ENCODE data around the gene ZNF613. TPM values are rescaled to one million over a fixed set of nuclear protein-coding genes. Genes with fewer than 3 reads are reported as not detected.
"Not testable (repeated sequence)": the region's sequence is repeated elsewhere in the genome, so short reads cannot be mapped to it uniquely, and the experiment has no call there.

The ZNF613 gene
- total and polyA plus RNA-seq, 12 donors = 2.4 to 7.1 (median 5.1) TPM

GRCh38 chr19:51903192-51903591 lies 24.1 kb upstream of the ZNF613 start:
- Histone ChIP-seq H3K4me1 (peaks cover 0 to 15% (median 12%) of the 10 kb centered on the region in 9 donors), H3K27ac (no peak overlapping the region), H3K36me3 (peaks cover 0 to 50% (median 21%) of the 10 kb centered on the region in 9 donors), H3K9me3 (peaks cover 0 to 81% (median 8%) of the 10 kb centered on the region in 11 donors), H3K27me3 (peaks cover 0 to 21% (median 12%) of the 10 kb centered on the region in 7 donors), H3K4me3 (peak overlapping the region in 5 of 10 donors; percentile 62 to 97 (median 75))
- intact Hi-C loops (cut with DNase I) = no loop called here
- 73 to 76% methylated on average over 8 of the region's 8 CpGs for WGBS, 2 donors
- no peak for ATAC-seq
- no peak for DNase-seq
- no peak for TF ChIP-seq CTCF (IDR thresholded peaks at IDR 0.05)

GRCh38 chr19:51904331-51905165 lies 22.7 kb upstream of the ZNF613 start, which contains the start of gene ZNF649:
ZNF649 (minus strand) TSS chr19:51905017; CDS start chr19:51900107, 4,910 bp downstream.
- ATAC-seq (peak; percentile 99 to 100 (median 100)), DNase-seq (peak; percentile 85 to 87)
- 1% methylated on average over 43 of the region's 43 CpGs for WGBS, 2 donors
- H3K9me3 ChIP-seq = peaks cover 0 to 71% (median 8%) of the 10 kb centered on the region in 11 donors
- H3K27me3 ChIP-seq = peaks cover 0 to 30% (median 18%) of the 10 kb centered on the region in 7 donors
- peak in 4 of 9 donors; percentile 12 to 29 (median 24) for TF ChIP-seq CTCF (IDR thresholded peaks at IDR 0.05)
- peaks cover 0 to 36% (median 7%) of the 10 kb centered on the region in 9 donors for H3K36me3 ChIP-seq
- H3K27ac ChIP-seq = peak within 1 kb of the TSS; percentile 15 to 93 (median 86)
- H3K4me3 ChIP-seq = peak within 1 kb of the TSS; percentile 47 to 97 (median 73)
- peaks cover 0 to 15% (median 12%) of the 10 kb centered on the region in 9 donors for H3K4me1 ChIP-seq
- intact Hi-C loops (cut with DNase I) = loop anchor here in 1 of 10 donors (2.0 kb wide), 1 partner anchor 22 kb away; the partner anchor contains the start of gene ZNF613

GRCh38 chr19:51905206-51905605 lies 22.1 kb upstream of the ZNF613 start:
- H3K4me1 ChIP-seq = peaks cover 0 to 15% (median 12%) of the 10 kb centered on the region in 9 donors
- H3K27me3 ChIP-seq = peaks cover 0 to 35% (median 22%) of the 10 kb centered on the region in 7 donors
- H3K4me3 ChIP-seq = peak overlapping the region in 9 of 10 donors; percentile 62 to 97 (median 75)
- peaks cover 0 to 30% (median under 1%) of the 10 kb centered on the region in 9 donors for H3K36me3 ChIP-seq
- intact Hi-C loops (cut with DNase I) = loop anchor here in 1 of 10 donors (2.0 kb wide), 1 partner anchor 22 kb away; the partner anchor contains the start of gene ZNF613
- DNase-seq = no peak
- H3K27ac ChIP-seq = peak overlapping the region in 1 of 10 donors; percentile 93
- peaks cover 0 to 71% (median 6%) of the 10 kb centered on the region in 11 donors for H3K9me3 ChIP-seq
- 24 to 38% methylated on average over 3 of the region's 3 CpGs for WGBS, 2 donors
- ATAC-seq = no peak
- no peak for TF ChIP-seq CTCF (IDR thresholded peaks at IDR 0.05)

GRCh38 chr19:51905639-51906038 lies 21.6 kb upstream of the ZNF613 start:
- H3K4me1 ChIP-seq = peaks cover 0 to 15% (median 12%) of the 10 kb centered on the region in 9 donors
- intact Hi-C loops (cut with DNase I) = loop anchor here in 1 of 10 donors (2.0 kb wide), 1 partner anchor 21 kb away; the partner anchor contains the start of gene ZNF613
- peaks cover 0 to 37% (median 22%) of the 10 kb centered on the region in 7 donors for H3K27me3 ChIP-seq
- WGBS, 2 donors = 81 to 83% methylated on average over 3 of the region's 3 CpGs
- peaks cover 0 to 25% (median 0%) of the 10 kb centered on the region in 9 donors for H3K36me3 ChIP-seq
- not testable (repeated sequence) for H3K4me3 ChIP-seq, H3K27ac ChIP-seq, ATAC-seq, DNase-seq
- H3K9me3 ChIP-seq = peaks cover 0 to 71% (median 3%) of the 10 kb centered on the region in 11 donors

- WGBS, 2 donors = 39 to 51% methylated on average over 9 of the region's 9 CpGs
- ATAC-seq; H3K27ac ChIP-seq; intact Hi-C loops (cut with DNase I); DNase-seq; H3K4me3 ChIP-seq: not testable (repeated sequence)
- Histone ChIP-seq H3K27me3 (peaks cover 0 to 37% (median 22%) of the 10 kb centered on the region in 7 donors), H3K9me3 (peaks cover 0 to 71% (median 0%) of the 10 kb centered on the region in 11 donors), H3K4me1 (peaks cover 0 to 15% (median 12%) of the 10 kb centered on the region in 9 donors), H3K36me3 (peaks cover 0 to 21% (median 0%) of the 10 kb centered on the region in 9 donors)
Observed at GRCh38 chr19:51906108-51906507, 21.2 kb upstream of the ZNF613 start.

- ATAC-seq; H3K36me3 ChIP-seq; H3K4me3 ChIP-seq; H3K27ac ChIP-seq; DNase-seq; intact Hi-C loops (cut with DNase I): not testable (repeated sequence)
- WGBS, 2 donors = 28 to 31% methylated on average over 5 of the region's 5 CpGs
- Histone ChIP-seq H3K4me1 (peaks cover 0 to 13% (median 9%) of the 10 kb centered on the region in 9 donors), H3K9me3 (peaks cover 0 to 71% (median 0%) of the 10 kb centered on the region in 11 donors), H3K27me3 (peaks cover 0 to 37% (median 22%) of the 10 kb centered on the region in 7 donors)
Observed at GRCh38 chr19:51907981-51908380, 19.3 kb upstream of the ZNF613 start.

Measured in heart right ventricle (tissue), 16 donors.